ENCODE results near the gene SLC2A8.

Gene SLC2A8

DNA sequence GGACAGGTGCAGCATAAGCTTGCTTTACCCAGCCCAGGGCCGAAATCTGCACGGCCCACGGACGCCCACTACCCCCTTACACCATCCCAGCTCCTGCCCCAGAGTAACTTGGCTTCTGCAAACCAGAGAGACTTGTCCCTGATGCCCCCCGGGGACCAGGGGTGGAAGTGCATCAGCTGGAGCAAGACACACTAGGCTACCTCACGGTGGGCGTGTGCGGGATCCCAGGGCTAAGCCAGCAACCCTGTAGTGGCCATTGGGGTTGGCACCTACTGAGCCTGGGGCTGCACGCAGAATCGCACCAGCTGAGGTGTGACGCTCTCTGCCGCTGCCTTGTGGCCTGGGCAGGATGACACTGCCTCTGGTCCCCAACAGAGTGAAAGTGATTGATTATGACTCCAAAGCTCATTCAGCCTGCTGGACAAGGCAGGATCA is 21.1 kb downstream of the SLC2A8 start:
- TF ChIP-seq, protein P1, sequence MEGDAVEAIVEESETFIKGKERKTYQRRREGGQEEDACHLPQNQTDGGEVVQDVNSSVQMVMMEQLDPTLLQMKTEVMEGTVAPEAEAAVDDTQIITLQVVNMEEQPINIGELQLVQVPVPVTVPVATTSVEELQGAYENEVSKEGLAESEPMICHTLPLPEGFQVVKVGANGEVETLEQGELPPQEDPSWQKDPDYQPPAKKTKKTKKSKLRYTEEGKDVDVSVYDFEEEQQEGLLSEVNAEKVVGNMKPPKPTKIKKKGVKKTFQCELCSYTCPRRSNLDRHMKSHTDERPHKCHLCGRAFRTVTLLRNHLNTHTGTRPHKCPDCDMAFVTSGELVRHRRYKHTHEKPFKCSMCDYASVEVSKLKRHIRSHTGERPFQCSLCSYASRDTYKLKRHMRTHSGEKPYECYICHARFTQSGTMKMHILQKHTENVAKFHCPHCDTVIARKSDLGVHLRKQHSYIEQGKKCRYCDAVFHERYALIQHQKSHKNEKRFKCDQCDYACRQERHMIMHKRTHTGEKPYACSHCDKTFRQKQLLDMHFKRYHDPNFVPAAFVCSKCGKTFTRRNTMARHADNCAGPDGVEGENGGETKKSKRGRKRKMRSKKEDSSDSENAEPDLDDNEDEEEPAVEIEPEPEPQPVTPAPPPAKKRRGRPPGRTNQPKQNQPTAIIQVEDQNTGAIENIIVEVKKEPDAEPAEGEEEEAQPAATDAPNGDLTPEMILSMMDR (IDR thresholded peaks at IDR 0.05; ENCODE audit: insufficient read depth, low read depth, low read length, missing control alignments) = no peak
- no peak for DNase-seq (ENCODE audit: low read depth)
- H3K4me3 ChIP-seq (ENCODE audit: low read length) = no peak overlapping the region

DNA sequence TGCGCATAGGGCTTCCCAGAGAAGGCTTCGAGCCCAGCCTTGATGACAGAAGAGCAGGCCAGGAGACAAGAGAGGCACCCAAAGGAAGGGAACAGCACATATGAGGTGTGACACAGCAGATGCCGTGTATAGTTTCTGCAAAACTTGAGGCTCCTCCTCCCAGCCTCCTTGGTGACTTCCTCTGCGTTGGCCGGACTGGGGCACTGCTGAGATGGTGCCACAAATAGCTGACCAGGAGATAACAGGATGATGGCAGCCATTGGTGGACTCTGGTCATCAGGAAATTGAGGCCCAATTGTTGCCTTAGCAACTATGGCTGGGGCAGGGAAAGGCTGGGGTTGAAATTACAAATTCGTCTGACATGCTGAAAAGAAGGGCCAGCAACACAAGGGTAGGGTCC is 22.4 kb downstream of the SLC2A8 start:
- TF ChIP-seq, protein P1 (IDR thresholded peaks at IDR 0.05; ENCODE audit: insufficient read depth, low read depth, low read length, missing control alignments) = no peak

DNA sequence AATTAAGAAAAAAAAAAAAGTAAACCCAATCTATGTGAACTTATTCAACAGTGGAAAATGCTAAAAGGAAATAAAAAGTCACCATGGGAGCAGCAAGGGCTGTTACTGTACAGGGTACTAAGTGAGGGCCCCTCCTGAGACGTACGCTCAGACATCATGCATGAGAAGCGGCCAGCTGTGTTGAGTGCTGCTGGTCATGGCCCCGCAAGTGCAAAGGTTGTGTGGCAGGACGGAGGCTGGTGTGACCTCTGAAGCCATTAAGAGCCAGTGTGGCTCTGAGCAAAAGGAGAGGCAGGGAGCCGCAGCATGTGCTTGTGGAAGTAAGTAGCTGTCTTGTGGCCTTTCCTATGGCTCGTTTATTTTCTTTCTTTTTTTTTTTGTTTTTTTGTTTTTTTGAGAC is 24.1 kb downstream of the SLC2A8 start:
- DNase-seq (ENCODE audit: low read depth) = no peak
- no peak overlapping the region for H3K4me3 ChIP-seq (ENCODE audit: low read length)
- TF ChIP-seq, protein P1 (IDR thresholded peaks at IDR 0.05; ENCODE audit: insufficient read depth, low read depth, low read length, missing control alignments) = no peak

More for the DNA sequence above, 22.4 kb downstream of the SLC2A8 start:
- DNase-seq (ENCODE audit: low read depth) = no peak
- H3K4me3 ChIP-seq (ENCODE audit: low read length) = no peak overlapping the region

DNA sequence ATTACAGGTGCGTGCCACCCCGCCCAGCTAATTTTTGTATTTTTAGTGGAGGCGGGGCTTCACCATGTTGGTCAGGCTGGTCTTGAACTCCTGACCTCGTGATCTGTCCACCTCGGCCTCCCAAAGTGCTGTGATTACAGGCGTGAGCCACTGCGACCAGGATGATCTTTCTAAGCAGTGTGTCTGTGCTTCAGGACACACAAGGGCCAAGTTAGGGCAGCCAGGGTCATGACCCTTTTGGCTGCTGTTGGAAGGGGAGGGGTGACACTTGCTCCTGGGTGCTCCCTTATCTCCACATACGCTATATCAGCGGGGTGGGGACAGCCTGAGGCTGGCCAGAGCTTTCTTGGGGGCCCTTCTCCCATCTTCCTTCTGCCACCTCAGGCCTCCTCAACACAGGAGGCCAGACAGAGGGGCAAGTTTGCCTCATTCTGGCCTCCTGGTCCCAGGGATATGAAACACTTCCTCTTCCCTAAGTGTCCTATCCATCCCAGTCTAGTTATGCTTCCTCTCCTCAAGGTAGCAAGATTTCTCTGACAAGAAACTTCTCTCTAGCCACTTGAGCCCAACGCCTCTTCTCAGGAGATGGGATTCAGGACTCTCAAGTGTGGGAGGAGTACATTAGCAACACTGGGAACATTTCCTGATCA is 25.3 kb downstream of the SLC2A8 start:
- no peak for DNase-seq (ENCODE audit: low read depth)
- peak overlapping the region; percentile 95 for H3K4me3 ChIP-seq (ENCODE audit: low read length)
- TF ChIP-seq, protein P1 (IDR thresholded peaks at IDR 0.05; ENCODE audit: insufficient read depth, low read depth, low read length, missing control alignments) = no peak

DNA sequence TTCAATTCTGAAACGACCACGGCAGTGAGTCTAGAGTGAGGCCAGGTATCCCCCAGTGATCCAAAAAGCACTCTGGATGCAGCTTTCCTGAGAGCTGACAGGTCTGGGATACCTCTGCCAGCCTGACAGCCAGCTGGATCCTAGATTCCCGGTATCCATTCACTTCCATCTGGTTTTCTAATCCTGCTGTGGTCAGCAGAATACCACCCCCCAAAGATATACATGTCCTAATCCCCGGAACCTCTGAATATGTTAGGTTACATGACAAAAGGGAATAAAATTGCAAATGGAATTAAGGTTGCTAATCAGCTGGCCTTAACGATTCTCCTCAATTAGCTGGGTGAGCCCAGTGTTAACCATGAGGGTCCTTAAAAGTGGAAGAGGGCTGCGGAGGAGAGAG is 25.8 kb downstream of the SLC2A8 start:
- TF ChIP-seq, protein P1 (IDR thresholded peaks at IDR 0.05; ENCODE audit: insufficient read depth, low read depth, low read length, missing control alignments) = no peak
- peak overlapping the region; percentile 95 for H3K4me3 ChIP-seq (ENCODE audit: low read length)
- DNase-seq (ENCODE audit: low read depth) = no peak

DNA sequence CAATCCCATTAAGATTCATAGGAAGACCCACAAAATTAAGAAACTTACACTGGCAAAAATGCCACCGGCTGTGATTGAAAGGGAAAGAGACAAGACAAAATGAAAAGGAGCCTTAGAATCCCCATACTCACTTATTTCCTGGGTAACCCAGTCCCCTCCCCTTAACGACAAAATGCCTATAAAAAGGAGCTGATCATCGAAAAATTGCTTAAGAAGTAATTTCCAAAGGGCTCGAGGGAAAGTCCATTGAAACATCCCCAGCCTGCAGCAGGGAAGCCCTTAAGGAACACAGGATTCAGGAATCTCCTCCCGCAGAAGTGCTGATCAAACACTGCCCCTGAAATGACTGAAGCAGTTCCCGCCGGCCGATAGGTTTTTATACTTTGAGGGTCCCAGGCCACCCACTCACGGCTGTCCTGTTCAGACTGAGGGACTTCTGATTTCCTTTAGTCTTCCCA is 26.5 kb downstream of the SLC2A8 start:
- H3K4me3 ChIP-seq (ENCODE audit: low read length) = peak overlapping the region; percentile 95
- no peak for DNase-seq (ENCODE audit: low read depth)
- TF ChIP-seq, protein P1 (IDR thresholded peaks at IDR 0.05; ENCODE audit: insufficient read depth, low read depth, low read length, missing control alignments) = no peak
